Body of pancreas (tissue), 4 donors: ENCODE measurements around the gene C14orf132. TPM values are rescaled to one million over a fixed set of nuclear protein-coding genes. Genes with fewer than 3 reads are reported as not detected.
"Not testable (repeated sequence)": the region's sequence is repeated elsewhere in the genome, so short reads cannot be mapped to it uniquely, and the experiment has no call there.

Experiments used
- ATAC-seq: fragments of 150-250 bp; one replicate; pipeline ENCODE4 v1.9.1; 2016
- DNase-seq, 4 donors: peaks; one replicate each; pipeline ENCODE4 v3.0.0-alpha.2; 2019
- H3K27ac ChIP-seq, 4 donors: fragments of 200-600 bp; sonication (generic); 1 replicate in 3 of 4; 2 replicates in 1 of 4; pipeline versions ENCODE4 v1.5.1 to v1.6.1; 2016 to 2019; ENCODE audit warnings: mild to moderate bottlenecking in 1 of 4, mixed read lengths in 1 of 4, moderate library complexity in 1 of 4
- H3K27me3 ChIP-seq, 2 donors: fragments of 200-600 bp; sonication (generic); one replicate each; pipeline ENCODE4 v1.6.0; 2016; ENCODE audit warnings: mild to moderate bottlenecking in 1 of 2
- H3K36me3 ChIP-seq, 2 donors: fragments of 200-600 bp; sonication (generic); replicated peaks in 1 of 2; 2 replicates each; pipeline ENCODE4 v1.5.1; 2016; ENCODE audit warnings: low read depth in 2 of 2; ENCODE audit not compliant: insufficient read depth in 1 of 2
- H3K4me1 ChIP-seq: fragments of 200-600 bp; sonication (generic); one replicate; pipeline ENCODE4 v1.6.0; 2016
- H3K4me3 ChIP-seq, 2 donors: fragments of 200-600 bp; sonication (generic); 1 replicate in 1 of 2; 2 replicates in 1 of 2; pipeline ENCODE4 v1.5.1; 2016 to 2019
- H3K9me3 ChIP-seq, 3 donors: fragments of 200-600 bp; sonication (generic); 1 replicate in 2 of 3; 2 replicates in 1 of 3; pipeline ENCODE4 v1.5.1; 2016
- POLR2A ChIP-seq, 3 donors: fragments of 450-650 bp; IDR thresholded peaks; one replicate each; pipeline ENCODE4 v1.6.1; 2016; ENCODE audit warnings: antibody characterized with exemption in 3 of 3, mild to moderate bottlenecking in 2 of 3
- WGBS, 2 donors: methylation state at CpG; one replicate each; pipeline ENCODE4 v1.1.5; 2017; 5-methylcytosine and 5-hydroxymethylcytosine counted together
- intact Hi-C: fragments of 100-400 bp; cut with DNase I; formaldehyde crosslinking; loops from one replicate; pipeline ENCODE4 v1.15.1; 2023
- total RNA-seq, 2 donors: library from RNA; depleted of rRNA; stranded (reverse); fragments of >200 nt; gene quantifications; one replicate each; pipeline ENCODE4 v1.1.0, GENCODE V29; 2016
- TF ChIP-seq, protein P1 (sequence below), 7 experiments: fragments of 450-650 bp in 4 of 7; fragments of 200-600 bp in 3 of 7; sonication (generic) in 3 of 7; IDR thresholded peaks; one replicate each; pipeline ENCODE4 v1.5.1; 2016 to 2019; ENCODE audit warnings: antibody characterized with exemption in 7 of 7

C14orf132 gene
- total RNA-seq, 2 donors from 2014 or later: 4.4 to 4.6 TPM

DNA sequence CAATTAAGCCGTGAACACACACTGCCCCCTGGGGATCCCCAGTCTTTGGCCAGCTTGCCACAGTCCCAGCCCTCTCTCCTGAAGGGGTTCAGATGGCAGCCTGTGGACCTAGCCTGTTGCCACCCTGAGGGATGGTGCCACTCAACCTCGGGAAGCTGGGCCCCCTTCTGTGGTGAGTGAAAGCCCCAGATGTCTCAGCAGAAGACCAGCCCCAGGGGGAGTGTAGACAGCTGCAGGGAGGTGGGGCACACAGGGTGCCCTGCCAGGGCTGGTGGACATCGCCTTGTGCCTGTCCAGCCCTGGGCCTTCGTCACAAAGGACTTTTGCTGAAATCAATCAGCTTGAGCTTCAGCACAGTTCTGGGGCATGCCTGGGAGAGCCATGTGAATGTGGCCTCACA lies 32.4 kb downstream of the C14orf132 start:
- no peaks in the 10 kb centered on the region for H3K27me3 ChIP-seq
- intact Hi-C loops: no loop called here
- DNase-seq: no peak

DNA sequence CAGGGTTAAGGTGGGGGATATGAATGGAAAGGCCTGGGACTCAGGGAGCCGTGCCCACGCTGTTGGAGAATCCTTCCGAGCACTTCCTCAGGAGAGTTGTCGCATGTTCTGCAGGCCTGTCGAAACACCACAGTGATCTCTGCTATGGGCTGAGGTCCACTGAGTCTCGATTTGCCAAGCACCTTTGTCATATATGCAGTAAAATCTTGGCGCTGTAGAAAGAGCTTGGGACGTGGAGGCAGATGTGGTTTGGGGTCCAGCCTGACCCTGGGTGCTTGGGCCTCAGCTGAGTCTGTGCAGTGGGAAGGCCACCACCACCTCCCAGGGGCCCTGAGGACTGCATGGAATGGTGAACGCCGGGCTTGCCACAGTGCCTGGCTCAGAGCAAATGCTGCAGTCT lies 32.9 kb downstream of the C14orf132 start:
- Histone ChIP-seq H3K27ac (no peak overlapping the region), H3K27me3 (no peaks in the 10 kb centered on the region), H3K9me3 (no peaks in the 10 kb centered on the region), H3K4me3 (no peak overlapping the region), H3K4me1 (no peaks in the 10 kb centered on the region), H3K36me3 (no peaks in the 10 kb centered on the region)
- TF ChIP-seq, protein P1, sequence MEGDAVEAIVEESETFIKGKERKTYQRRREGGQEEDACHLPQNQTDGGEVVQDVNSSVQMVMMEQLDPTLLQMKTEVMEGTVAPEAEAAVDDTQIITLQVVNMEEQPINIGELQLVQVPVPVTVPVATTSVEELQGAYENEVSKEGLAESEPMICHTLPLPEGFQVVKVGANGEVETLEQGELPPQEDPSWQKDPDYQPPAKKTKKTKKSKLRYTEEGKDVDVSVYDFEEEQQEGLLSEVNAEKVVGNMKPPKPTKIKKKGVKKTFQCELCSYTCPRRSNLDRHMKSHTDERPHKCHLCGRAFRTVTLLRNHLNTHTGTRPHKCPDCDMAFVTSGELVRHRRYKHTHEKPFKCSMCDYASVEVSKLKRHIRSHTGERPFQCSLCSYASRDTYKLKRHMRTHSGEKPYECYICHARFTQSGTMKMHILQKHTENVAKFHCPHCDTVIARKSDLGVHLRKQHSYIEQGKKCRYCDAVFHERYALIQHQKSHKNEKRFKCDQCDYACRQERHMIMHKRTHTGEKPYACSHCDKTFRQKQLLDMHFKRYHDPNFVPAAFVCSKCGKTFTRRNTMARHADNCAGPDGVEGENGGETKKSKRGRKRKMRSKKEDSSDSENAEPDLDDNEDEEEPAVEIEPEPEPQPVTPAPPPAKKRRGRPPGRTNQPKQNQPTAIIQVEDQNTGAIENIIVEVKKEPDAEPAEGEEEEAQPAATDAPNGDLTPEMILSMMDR (IDR thresholded peaks at IDR 0.05): no peak
- TF ChIP-seq POLR2A (IDR thresholded peaks at IDR 0.05): no peak
- intact Hi-C loops: no loop called here
- ATAC-seq: no peak
- 68 to 85% methylated on average over 4 to 10 of the region's 10 CpGs for WGBS, 2 donors
- DNase-seq: no peak

More for the DNA sequence above, 32.4 kb downstream of the C14orf132 start:
- H3K4me1 ChIP-seq: no peaks in the 10 kb centered on the region
- ATAC-seq: no peak
- 68 to 80% methylated on average over 4 of the region's 4 CpGs for WGBS, 2 donors
- TF ChIP-seq, protein P1 (IDR thresholded peaks at IDR 0.05): no peak
- TF ChIP-seq POLR2A (IDR thresholded peaks at IDR 0.05): no peak
- no peak overlapping the region for H3K4me3 ChIP-seq
- H3K27ac ChIP-seq: no peak overlapping the region
- H3K9me3 ChIP-seq: no peaks in the 10 kb centered on the region
- H3K36me3 ChIP-seq: no peaks in the 10 kb centered on the region

DNA sequence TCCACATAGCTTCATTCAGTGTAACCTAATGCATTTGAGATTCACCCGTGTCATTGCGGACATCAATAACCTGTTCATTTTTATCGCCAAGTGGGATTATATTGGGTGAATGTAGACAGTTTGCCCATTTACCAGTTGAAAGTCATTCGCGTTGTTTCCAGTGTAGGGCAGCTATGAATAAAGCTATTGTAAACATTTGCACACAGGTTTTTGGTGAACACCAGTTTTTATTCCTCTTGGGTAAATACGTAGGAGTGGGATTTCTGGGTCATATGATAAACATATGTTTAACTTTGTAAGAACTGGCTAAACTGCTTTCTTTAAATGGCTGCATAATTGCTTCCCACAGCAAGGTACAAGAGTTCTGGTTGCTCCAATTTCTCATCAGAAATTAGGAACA lies 33.6 kb downstream of the C14orf132 start:
- no peak for ATAC-seq
- intact Hi-C loops: no loop called here
- no peaks in the 10 kb centered on the region for H3K9me3 ChIP-seq
- no peaks in the 10 kb centered on the region for H3K27me3 ChIP-seq
- H3K4me3 ChIP-seq: no peak overlapping the region
- DNase-seq: no peak
- no peaks in the 10 kb centered on the region for H3K4me1 ChIP-seq
- no peaks in the 10 kb centered on the region for H3K36me3 ChIP-seq
- 77 to 81% methylated on average over 6 of the region's 6 CpGs for WGBS, 2 donors
- no peak for TF ChIP-seq POLR2A (IDR thresholded peaks at IDR 0.05)
- TF ChIP-seq, protein P1 (IDR thresholded peaks at IDR 0.05): no peak
- no peak overlapping the region for H3K27ac ChIP-seq

DNA sequence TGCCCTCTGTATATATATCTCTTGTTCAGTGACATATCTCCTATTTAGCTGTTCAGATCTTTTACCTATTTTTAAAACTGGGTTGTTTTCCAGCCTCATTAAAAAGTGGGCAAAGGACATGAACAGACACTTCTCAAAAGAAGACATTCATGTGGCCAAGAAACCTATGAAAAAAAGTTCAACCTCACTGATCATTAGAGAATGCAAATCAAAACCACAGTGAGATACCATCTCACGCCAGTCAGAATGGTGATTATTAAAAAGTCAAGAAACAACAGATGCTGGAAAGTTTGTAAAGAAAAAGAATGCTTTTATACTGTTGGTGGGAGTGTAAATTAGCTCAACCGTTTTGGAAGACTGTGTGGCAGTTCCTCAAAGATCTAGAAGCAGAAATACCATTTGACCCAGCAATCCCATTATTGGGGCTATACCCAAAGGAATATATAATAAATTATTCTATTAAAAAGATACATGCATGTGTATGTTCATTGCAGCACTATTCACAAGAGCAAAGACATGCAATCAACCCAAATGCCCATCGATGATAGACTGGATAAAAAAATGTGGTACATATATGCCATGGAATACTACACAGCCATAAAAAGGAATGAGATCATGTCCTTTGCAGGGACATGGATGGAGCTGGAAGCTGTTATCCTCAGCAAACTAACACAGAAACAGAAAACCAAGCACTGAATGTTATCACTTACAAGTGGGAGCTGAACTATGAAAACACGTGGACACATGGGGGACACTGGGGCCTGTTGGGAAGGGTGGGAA lies 34.3 kb downstream of the C14orf132 start:
- intact Hi-C loops, H3K27ac ChIP-seq, ATAC-seq, H3K4me3 ChIP-seq, DNase-seq, H3K36me3 ChIP-seq, H3K4me1 ChIP-seq, H3K9me3 ChIP-seq, H3K27me3 ChIP-seq: not testable (repeated sequence)
- 75 to 85% methylated on average over 4 of the region's 4 CpGs for WGBS, 2 donors

DNA sequence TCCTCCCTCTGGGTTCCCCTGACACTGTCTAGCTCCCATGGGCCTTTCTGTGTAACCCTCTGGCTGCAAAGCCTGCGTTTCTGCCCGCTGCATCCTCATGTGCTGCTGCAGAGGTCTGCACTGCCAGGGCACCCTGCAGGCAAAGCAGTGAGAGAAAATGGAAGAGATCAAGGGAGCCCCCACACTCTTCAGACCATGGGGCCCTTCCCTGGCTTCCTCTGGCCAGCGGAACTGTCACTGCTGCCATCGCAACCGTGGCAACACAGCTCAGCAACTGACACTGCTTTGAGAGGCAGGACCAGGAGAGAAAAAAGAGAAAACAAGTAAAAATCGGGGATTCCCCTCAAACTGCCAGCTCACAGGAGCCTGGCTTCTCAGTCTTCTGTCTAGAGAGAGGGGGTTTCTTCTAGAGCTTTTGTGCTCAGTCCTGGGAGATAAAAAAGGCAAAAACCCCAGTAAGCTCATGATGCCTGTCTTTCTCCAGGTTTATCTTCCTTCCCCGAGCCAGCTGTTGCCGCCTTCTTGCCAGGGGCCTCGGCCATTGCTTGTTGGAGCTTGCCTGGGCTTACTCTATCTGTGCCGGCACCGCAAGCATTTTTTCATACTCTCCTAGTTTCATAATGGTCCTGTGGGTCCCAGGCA lies 38.9 kb downstream of the C14orf132 start:
- peaks cover under 1% of the 10 kb centered on the region for H3K4me1 ChIP-seq
- H3K36me3 ChIP-seq: no peaks in the 10 kb centered on the region
- H3K27ac ChIP-seq: no peak overlapping the region
- no peak for DNase-seq
- H3K4me3 ChIP-seq: no peak overlapping the region
- H3K27me3 ChIP-seq: no peaks in the 10 kb centered on the region
- no peak for ATAC-seq
- WGBS, 2 donors: 66 to 74% methylated on average over 11 of the region's 11 CpGs
- intact Hi-C loops: no loop called here
- no peaks in the 10 kb centered on the region for H3K9me3 ChIP-seq
- no peak for TF ChIP-seq POLR2A (IDR thresholded peaks at IDR 0.05)
- TF ChIP-seq, protein P1 (IDR thresholded peaks at IDR 0.05): no peak
